HG03460 (cell line): ENCODE results near the gene HECTD2.
"Not testable (repeated sequence)": the region's sequence is repeated elsewhere in the genome, so short reads cannot be mapped to it uniquely, and the experiment has no call there.

ENCODE experiments used
- ATAC-seq: cut with Tn5 transposase; IDR thresholded peaks from one replicate; pipeline ENCODE4 v1.9.1; 2021; ENCODE audit not compliant: unreplicated experiment

HECTD2 gene

GRCh38 chr10:91409869-91410637 is at the start of gene HECTD2:
HECTD2 (plus strand) TSS chr10:91410344; CDS start chr10:91410439, 95 bp downstream.
- peak; percentile 88 for ATAC-seq

DNA sequence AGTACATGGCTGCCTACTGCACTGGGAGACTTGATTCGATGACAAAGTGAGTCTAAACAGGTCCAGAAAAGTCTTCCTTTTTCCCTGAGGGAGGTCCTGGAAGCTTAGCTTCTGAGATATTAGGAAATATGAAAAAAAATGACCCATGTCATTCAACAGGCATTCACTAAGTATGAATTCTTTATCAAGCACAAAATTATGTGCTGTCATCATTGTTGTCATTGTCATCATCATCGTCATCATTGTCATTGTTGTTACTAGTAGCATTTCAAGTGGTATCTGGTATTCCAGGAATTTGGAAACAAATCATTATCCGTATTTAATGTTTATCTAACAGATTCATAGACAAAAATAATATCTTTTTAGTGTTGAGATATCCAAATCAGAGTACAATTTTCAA is 49.7 kb upstream of the HECTD2 start:
- no peak for ATAC-seq

GRCh38 chr10:91365519-91365918 is 44.6 kb upstream of the HECTD2 start:
- not testable (repeated sequence) for ATAC-seq

- ATAC-seq: no peak
Measured at GRCh38 chr10:91366704-91367103, 43.4 kb upstream of the HECTD2 start.

- no peak for ATAC-seq
Measured at GRCh38 chr10:91367127-91367531, 43.0 kb upstream of the HECTD2 start.

DNA sequence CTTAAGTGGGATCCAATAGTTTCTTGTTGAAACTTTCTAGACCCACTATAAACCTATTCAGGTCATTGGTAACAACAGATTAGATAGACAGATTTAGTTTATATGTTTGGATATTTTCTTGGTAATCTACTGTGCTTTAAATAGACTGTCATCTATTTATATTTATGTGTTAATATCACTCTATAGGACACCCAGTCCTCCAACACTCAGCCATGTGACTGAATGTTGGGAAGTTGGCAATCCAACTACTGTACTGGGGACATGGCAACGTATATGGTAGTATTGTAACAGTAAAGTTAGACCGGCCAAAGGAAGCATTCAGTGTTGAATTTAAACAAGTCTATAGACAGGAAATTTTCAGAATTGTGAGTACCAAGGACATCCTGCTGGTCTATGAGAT is 42.6 kb upstream of the HECTD2 start:
- ATAC-seq: no peak

DNA sequence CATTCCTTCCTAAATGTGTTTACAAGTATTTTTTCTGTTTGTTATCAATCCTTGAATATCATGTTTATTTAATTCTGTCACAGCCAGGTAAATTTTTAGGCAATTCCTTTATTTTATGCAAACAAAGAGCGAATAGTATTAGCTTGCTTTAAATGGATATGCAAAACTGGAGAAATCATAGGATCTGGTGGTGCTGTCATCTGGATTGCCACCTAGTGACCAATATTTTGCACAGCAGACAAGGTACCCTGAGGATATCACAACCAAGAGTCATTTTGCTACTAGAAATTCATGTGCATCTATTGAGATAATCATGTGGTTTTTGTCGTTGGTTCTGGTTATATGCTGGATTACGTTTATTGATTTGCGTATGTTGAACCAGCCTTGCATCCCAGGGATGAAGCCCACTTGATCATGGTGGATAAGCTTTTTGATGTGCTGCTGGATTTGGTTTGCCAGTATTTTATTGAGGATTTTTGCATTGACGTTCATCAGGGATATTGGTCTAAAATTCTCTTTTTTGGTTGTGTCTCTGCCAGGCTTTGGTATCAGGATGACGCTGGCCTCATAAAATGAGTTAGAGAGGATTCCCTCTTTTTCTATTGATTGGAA is 40.1 kb upstream of the HECTD2 start:
- ATAC-seq: not testable (repeated sequence)

DNA sequence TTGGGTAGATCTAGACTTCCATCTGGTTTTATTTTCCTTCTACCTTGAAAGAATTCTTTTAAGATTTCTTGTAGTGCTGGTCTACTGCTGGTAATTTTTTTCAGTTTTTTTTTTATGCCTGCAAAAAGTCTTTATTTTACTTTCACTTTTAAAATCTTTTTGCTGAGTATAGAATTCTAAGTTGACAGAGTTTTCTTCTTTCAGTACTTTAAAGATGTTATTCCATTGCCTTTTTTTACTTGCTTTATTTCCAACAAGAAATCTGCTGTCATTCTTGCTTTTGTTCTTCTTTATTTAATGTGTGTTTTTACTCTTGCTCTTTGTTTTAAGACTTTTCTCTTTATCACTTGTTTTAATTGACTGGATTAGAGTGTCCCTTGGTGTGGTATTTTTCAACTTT is 36.1 kb upstream of the HECTD2 start:
- no peak for ATAC-seq

DNA sequence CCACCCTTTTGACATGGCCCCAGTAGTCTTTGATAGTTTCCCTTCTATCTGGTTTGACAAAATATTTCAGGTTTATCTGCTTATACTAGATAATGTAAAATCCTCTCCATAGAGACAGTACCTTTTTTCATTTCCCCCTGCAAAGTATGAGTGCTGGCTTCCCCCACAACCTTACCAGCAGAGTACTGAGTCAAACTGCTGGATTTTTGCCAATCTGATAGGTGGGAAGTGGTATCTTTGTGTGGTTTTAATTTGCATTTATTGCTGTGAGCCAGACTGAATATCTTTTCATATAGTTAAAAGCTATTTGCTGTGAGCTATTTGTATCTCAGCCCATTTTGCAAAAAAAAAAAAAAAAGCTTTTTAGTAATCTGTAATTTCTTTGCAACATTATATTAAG is 32.1 kb upstream of the HECTD2 start:
- no peak for ATAC-seq

- ATAC-seq: no peak
Measured at GRCh38 chr10:91380873-91381256, 29.3 kb upstream of the HECTD2 start.

DNA sequence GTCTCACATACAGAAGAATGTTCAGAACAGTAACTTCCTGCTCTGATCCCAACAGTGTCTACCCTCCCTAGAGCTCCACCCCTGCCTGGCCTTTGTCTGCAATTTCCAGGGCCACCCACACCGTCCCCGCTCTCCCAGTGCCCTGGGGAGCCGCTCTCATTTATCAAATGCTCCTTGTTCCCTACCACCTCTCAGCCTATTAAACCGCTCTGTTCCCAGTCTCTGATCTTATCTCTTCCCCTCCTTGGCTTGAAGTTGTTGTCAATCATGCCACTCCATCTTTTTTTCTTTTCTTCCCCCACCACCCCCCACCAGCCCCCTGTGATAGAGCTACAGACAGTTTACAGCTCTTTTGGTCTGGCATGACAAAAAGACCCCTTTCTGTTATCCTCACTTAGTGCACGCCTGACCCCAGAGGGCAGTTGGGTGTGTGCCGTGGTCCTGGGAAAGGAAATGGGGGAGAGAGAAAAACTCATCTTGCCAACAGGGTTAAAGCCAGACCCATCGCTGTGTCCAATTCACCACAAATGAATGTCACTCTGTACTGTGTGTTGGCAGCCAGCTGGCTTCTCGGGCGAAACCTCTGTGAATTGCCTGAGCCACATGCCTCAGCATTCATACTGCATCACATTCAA is 28.8 kb upstream of the HECTD2 start:
- no peak for ATAC-seq

DNA sequence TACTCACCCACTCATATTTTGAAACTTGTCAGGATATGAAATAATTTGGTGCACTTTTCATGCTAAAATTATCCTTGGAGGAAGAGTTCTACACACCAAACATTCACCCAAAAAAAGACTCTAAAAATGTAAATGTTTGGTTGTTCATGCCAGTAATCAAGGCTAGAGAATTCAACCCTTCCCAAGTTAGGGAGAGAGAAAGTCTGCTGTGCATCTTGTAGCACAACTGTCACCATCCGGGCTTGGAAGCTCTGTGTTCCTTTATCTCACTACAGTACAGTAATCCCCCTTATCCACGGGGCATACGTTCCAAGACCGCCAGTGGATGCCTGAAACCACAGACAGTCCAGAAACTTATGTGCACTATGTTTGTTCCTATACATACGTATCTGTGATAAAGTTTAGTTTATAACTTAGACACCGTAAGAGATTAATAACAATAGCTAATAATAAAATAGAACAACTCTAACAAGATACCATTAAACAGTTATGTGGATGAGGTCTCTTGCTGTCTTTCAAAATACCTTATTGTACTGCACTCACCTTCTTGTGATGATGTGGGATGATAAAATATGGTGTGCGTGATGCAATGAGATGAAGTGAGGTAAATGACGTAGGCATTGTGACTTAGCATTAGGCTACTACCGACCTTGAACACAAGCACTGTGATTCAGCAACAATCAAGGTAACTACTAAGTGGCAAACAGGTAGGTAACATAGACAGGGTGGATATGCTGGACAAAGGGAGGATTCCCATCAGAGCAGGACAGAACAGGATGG is 24.6 kb upstream of the HECTD2 start:
- ATAC-seq: no peak

DNA sequence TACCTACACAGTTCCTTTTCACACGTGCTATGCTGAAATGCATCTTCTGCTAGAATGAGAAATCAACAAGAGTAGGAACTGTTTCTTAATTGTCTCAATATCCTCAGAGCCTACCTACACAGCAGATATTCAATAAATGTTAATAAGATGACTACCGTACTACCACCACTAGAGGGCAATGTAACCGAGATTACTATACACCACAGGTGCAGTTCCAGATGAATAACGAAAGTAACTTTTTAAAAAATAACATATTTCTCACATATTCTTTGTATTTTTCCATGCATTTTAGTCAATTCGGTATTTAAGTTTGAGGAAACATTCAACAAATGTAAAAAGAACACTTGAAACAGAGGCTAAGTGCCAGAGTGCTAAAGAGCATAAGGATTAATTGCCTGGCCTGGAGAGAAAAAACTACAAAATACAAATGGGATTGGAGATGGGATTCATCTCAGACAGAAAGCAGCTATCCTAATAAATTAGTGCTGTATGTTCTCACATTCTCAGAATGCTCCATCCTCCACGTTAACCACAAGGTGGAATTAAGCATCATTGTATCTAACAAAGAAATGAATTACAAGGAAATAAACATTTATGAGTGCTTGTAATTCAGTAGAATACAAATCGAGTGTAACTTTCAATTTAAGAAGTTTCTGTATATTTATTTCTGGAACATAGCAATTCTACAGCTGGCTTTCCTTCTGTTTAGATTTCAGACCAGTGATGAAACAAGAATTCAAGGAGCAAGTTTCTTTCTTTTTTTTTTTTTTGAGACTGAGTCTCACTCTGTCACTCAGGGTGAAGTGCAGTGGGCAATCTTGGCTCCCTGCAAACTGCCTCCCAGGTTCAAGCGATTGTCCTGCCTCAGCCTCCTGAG is 20.3 kb upstream of the HECTD2 start:
- peak; percentile 87 for ATAC-seq

- not testable (repeated sequence) for ATAC-seq
Measured at GRCh38 chr10:91390513-91390825, 19.7 kb upstream of the HECTD2 start.

DNA sequence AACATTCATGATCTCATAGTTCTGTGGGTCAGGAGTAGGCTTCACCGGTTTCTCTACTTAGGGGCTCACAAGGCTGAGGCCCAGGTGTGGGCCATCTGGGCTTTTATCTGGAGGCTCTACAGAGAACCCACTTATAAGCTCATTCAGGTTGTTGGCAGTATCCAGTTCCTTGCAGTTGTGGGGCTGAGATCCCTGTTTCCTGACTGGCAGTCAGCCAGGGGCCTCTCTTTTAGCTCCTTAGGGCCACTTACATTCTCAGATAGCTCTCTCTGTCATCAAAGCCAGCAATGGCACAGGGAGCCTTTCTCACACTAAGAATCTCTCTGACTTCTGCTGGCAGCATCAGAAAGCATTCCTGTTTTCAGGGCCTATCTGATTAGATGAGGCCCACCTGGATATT is 18.2 kb upstream of the HECTD2 start:
- ATAC-seq: no peak

GRCh38 chr10:91406322-91406721 is 3.8 kb upstream of the HECTD2 start:
- no peak for ATAC-seq

DNA sequence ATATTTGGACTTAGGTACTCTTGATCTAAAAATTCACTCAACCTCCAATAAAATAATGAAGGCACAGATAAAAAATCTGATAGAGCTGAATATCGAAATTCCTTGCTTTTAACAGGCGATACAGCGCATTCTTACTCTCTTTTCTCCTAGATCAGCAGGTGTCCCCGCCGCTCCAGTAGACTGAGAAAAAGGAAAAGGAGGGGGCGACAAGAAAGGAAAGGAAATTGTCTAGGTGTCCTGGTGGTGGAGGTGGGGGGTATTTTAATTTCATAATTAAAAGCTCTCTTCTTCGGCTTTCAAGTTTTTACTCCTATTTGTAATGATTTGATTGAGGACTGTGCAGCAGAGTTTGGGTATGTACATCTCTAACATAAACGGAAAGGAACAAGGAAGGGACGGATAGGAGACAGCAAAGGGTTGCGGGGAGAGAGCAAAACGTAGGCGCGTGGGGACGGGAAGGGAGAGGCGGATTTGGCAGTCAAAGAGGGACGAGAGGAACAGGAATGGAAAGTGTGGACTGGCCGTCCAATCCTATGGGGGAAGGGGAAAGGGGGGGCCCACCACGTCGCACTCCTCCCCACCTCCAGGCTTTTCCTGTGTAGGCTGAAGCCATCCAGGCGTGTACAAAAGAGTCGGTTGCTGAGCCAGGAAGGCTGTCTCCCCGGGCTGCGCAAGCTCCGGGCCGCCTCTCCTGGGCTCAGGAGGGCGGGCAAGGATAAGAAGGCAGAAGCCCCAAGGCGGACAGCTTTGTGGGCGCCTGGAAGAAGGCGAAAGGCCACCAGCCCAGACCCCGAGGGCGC is 875 bp upstream of the HECTD2 start:
- peak; percentile 31 for ATAC-seq

DNA sequence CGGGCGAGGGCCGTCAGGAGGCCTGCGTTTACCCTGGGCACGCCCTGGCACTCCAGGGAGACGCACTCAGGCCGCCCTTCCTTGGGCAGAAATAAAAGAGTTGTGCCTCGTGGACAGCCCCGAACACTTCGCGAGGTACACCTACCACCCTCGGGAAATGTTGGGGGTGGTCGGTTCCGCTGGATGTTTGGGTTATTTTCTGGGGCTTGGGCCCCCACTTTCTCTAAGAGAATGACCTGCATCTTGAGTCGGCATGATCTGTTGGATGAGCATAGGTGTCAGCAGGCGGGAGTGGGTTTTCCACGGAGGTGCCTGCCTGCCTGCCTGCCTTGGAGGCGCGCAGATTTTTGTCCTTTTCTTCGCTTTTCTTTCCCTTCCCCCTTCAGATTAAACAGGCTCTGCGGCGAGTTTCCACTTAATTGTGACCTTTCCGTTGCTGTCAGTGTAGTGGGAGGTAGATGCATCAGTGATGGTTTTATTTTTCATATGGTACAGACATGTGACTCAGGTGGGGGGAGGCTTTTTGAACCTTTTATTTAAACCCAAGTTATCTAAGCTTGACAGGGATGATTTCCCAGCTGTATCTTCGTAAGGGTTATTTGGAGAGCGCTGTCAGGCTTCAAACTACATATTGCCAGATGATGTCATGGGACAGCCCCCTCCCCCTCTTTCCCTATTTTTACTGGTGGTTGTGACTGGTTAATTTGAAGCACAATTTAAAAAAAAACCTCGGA is 661 bp downstream of the HECTD2 start:
- no peak for ATAC-seq

DNA sequence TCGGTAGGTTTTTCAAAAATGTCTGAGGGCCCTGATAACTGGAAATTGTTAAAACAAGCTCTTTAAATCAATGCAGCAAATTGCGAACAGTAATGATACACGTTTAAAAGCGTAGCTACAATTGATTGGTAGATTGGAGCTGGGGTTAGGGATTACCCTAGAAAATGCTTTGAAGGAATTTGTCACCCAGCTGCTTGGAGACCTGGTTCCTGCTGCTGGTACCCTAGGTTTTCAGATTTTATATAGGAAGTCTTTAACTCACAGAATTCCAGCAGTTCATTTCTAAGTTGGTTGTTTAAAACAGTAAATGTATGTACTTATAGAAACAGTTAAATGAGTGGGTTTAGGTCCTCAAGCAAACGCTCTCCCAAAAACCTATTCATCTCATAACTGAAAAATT is 1.5 kb downstream of the HECTD2 start:
- no peak for ATAC-seq
